ACHN (cell line): ENCODE data around the gene TPST1.

Source experiments
- DNase-seq: peaks from one replicate; pipeline ENCODE4 v3.0.0-alpha.2; 2015
- in situ Hi-C: cut with HindIII; loops from 2 replicates; pipeline ENCODE4 v1.10.0; 2017; ENCODE audit warnings: low sequenced_read_pairs, low pct_ligation_motif_present, low pct_unique_long_range_greater_than_20kb

TPST1 gene

GRCh38 chr7:66267249-66267648 lies 62.1 kb downstream of the TPST1 start:
- in situ Hi-C loops, result no loop called here
- DNase-seq, result peak; percentile 30

- in situ Hi-C loops, result no loop called here
- no peak for DNase-seq
These were observed 64.8 kb downstream of the TPST1 start for GRCh38 chr7:66269978-66270377.

GRCh38 chr7:66272321-66272720 lies 67.2 kb downstream of the TPST1 start:
- in situ Hi-C loops, result no loop called here

GRCh38 chr7:66276363-66276762 lies 71.2 kb downstream of the TPST1 start:
- DNase-seq, result no peak
- in situ Hi-C loops, result no loop called here

More at GRCh38 chr7:66272321-66272720, 67.2 kb downstream of the TPST1 start:
- DNase-seq, result no peak

GRCh38 chr7:66277492-66277891 lies 72.4 kb downstream of the TPST1 start:
- in situ Hi-C loops, result no loop called here
- no peak for DNase-seq

GRCh38 chr7:66279912-66280311 lies 74.8 kb downstream of the TPST1 start:
- in situ Hi-C loops, result no loop called here
- DNase-seq, result no peak

- peak; percentile 91 for DNase-seq
- in situ Hi-C loops, result no loop called here
These were observed 76.8 kb downstream of the TPST1 start for GRCh38 chr7:66281678-66282590.

GRCh38 chr7:66282591-66282935 lies 77.4 kb downstream of the TPST1 start:
- in situ Hi-C loops, result no loop called here
- no peak for DNase-seq

- DNase-seq, result peak; percentile 88
These were observed 78.1 kb downstream of the TPST1 start for GRCh38 chr7:66283003-66283920.

GRCh38 chr7:66296001-66296521 lies 90.9 kb downstream of the TPST1 start:
- in situ Hi-C loops, result no loop called here
- no peak for DNase-seq

More at GRCh38 chr7:66283003-66283920, 78.1 kb downstream of the TPST1 start:
- in situ Hi-C loops, result no loop called here

GRCh38 chr7:66296557-66296956 lies 91.4 kb downstream of the TPST1 start:
- in situ Hi-C loops, result no loop called here
- DNase-seq, result no peak

GRCh38 chr7:66297579-66297978 lies 92.4 kb downstream of the TPST1 start:
- in situ Hi-C loops, result no loop called here
- DNase-seq, result no peak

GRCh38 chr7:66301249-66301648 lies 96.1 kb downstream of the TPST1 start:
- no peak for DNase-seq
- in situ Hi-C loops, result no loop called here

GRCh38 chr7:66301737-66302136 lies 96.6 kb downstream of the TPST1 start:
- in situ Hi-C loops, result no loop called here
- no peak for DNase-seq

- in situ Hi-C loops, result no loop called here
- no peak for DNase-seq
These were observed 98.5 kb downstream of the TPST1 start for GRCh38 chr7:66303454-66304155.

- DNase-seq, result no peak
- in situ Hi-C loops, result no loop called here
These were observed 99.4 kb downstream of the TPST1 start for GRCh38 chr7:66304536-66304935.

- in situ Hi-C loops, result no loop called here
These were observed 101.1 kb downstream of the TPST1 start for GRCh38 chr7:66306243-66306642.

GRCh38 chr7:66307591-66308215 lies 102.6 kb downstream of the TPST1 start:
- no peak for DNase-seq

More at GRCh38 chr7:66306243-66306642, 101.1 kb downstream of the TPST1 start:
- no peak for DNase-seq

More at GRCh38 chr7:66307591-66308215, 102.6 kb downstream of the TPST1 start:
- in situ Hi-C loops, result no loop called here
